GM21529 (cell line): ENCODE data around the gene PSMB3.

Experiments used
- ATAC-seq: cut with Tn5 transposase; IDR thresholded peaks from one replicate; pipeline ENCODE4 v1.9.1; 2021; ENCODE audit not compliant: unreplicated experiment

The PSMB3 gene

DNA sequence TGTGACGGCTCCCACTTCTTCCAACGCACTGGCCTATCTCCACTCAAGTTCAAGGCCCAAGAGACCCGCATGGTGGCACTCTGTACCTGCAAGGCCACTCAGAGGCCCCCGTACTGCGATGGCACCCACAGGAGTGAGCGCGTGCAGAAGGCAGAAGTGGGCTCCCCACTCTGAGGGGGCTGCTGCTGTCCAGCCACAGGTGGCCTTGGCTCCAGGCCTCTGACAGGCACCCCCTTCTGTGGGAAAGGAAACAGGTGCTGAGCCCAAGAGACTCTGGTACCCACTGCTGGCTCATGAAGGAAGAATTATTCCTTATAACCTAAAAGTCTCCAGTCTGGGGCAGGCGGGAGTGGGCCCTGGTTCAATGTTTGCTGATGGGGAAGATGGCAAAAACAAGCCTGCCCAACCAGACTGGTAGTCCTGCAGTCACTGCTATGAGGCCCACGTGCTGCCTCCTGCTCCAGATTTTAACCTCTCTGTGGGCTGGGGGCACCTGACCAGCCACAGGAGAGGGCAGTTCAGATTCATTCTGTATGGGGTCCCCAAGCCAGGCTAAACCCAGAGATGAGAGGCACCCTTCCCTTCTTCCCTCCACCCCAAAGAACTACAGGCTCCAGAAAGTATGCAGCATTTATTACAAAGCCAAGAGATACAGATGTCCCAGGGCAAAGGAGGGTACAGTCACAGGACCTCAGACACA, 19.1 kb upstream of the PSMB3 start:
- ATAC-seq = no peak

DNA sequence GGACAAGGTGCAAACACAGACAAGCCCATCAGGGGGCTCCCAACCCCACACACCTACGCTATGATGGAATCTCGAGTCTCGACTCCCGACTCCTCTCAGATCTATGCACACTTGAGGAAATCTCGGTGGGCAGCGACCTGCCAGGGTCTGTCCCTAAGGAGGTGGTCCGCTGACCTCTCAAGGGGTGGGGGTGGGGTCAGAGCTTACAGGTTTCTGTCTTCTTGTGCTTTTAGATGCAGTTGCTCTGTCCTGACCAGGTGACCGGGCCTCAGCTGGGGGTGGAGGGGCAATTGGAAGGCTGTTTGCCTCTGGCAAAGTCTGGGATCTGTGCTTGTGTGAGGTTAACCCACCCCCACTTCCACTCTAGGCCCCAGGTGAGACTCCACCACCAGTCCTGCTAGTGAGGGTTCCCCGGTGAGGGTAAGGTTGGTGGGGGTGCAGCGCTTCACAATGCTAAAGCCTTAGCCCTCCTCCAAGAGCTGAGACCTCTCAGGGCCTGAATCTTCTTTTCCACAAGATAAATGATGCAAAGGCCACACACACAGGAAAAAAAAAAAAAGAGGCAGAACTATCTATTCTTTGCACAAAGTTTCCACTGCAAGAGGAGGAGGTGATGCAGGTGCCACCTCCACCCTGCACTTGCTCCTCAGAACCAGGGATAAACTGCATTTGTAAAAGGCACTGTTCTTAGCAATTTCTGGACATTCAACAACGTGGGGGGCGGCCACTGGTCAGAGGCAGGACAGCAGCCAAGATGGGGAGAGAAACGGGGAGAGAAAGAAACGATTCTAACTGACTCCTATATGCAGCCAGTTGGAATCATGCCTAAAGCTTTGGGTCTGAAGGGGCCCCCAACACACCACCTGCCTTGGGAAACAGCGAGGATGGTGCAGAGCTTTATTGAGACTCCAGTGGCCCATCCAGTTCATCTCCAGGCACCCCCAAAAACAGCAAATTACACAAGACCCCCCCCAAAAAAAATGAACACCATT, 18.3 kb upstream of the PSMB3 start:
- no peak for ATAC-seq

DNA sequence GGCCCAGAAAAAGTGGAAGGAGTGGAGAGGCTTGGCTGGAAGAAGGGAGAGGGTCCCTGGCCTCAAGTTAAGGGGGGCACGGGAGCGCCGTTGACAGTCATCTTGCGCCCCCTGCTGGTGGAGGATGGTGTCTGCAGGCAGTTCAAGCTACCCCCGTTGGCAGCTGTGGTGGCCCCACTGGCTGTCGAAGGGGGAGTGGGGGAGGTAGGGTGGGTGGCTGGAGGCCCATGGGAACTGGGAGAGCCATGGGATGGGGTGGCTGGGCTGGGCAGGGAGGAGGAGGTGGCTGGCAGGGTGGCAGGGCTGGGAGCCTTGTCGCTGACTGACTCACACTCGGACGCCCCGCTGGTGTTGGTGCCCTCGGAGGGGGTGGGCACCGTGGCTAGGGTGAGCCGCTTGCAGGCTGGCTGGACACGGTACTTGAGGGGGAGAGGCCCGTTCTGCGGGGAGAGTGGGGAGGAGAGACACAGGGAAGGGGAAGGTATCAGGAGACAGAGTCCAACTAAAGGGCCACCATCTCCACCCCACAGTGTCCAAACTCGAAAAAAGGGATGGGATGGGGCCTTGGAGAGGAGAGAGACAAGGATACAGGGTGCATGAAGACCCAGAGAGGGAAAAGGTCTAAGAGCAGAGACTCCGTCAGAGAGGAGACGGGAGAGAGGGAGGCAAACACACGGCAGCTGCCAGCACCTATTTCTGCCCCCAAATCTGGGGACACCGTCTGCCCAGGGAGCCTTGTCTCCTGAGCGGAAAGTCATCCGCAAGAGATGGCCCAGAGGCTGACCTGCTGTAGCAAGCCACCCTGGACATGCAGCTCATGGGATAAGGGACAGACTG, 17.2 kb upstream of the PSMB3 start:
- ATAC-seq = no peak

DNA sequence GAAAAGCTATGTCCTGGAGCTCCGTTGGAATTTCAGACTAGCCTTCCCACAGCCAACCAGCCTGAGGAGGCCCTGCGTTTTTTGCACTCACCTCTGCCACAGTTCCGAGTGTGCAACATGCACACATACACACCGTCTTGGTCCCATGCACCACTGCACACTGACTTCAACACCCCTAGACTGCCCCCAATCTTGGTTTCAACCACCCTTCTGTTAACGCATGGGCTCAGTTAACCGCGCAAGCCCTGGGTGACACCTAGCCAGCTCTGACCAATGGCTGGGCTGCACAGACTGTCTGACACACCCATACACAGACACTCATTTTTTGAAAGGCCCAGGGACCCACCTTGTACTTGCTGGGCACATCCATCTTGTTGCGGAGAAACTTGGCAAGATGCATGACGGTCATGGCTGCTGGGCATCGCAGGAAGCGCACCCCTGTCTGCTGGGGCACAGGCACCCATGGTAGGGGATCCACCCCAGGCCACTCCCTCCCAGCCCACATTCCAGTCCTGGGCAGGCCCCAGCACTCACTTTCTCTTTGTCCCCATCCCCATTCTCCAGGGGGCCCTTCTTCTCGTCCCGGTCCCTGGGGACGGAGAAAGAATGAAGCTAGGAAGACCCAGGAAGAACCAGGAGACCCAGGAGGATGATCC, 14.4 kb upstream of the PSMB3 start:
- no peak for ATAC-seq

DNA sequence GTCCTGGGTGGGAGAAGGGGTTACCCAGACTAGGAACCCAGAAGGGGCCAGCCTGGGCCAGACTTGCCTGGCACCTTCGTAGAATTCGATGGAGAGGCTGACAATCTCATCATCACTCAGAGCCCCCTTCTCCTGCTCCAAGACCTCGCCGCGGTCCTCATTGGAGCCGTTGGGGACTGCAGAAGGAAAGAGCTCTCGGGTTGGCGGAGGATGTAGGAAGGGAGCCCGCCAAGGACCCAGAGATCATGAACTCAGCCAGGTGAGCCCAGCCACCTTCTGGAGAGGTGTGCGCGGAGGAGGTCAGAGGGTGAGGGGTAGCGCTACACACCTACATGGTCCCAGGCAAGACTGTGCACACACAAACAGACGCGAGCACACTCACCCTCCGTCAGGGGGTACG, 13.9 kb upstream of the PSMB3 start:
- ATAC-seq = no peak

DNA sequence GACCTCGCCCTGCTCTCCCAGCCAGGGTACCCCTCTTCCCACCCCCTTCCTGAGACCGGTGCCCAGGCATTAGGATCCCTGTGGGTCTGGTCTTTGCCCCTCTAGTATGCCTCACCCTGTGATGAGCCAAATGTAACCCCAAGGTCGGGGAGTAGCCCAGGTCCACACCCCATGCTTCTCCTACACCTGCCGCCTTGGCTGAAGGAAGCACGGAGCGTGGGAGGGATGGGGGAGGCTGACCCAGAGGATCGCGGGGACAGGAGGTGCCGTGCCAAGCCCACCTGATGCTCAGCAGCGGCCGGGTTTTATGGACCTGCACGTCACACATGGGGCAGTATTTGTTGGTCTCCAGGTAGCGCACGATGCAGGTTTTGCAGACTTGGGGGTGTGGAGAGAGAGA, 13.2 kb upstream of the PSMB3 start:
- no peak for ATAC-seq

DNA sequence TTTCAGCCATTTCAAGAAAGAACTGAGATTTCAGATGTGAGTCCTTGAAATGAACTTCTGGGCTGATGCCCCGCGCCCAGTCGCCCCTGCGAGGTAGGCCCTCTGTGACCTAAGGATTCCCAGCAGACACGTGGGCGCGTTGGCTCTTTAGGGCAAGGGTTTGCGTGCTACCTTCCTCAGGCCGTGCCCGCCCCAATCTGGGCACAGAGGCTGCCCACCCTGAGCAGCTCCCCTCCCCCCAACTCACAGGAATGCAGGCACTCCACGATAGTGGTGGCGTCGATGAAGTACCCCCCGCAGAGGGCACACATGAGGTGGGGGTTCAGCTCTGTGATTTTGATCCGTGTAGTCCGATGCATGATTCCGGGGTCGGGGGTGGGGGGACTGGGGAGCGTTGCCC, 12.5 kb upstream of the PSMB3 start:
- no peak for ATAC-seq

DNA sequence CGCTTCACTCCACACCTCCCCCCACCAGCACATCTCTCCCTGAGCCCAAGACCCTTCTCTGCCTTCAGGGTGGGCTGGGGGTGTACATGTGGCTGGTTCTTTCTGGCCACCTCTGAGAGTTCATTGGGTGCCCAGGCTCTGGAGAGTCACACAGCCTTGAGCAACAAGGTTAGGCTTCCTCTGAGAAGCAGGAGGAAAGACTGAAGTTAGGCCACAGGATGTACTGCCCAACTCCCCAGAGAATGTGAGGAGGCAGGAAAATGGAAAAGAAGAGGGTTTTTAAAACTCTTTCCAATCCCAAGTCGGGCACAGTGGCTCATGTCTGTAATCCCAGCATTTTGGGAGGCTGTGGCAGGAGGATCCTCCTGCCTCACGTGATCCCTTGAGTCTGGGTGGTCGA, 11.7 kb upstream of the PSMB3 start:
- no peak for ATAC-seq

DNA sequence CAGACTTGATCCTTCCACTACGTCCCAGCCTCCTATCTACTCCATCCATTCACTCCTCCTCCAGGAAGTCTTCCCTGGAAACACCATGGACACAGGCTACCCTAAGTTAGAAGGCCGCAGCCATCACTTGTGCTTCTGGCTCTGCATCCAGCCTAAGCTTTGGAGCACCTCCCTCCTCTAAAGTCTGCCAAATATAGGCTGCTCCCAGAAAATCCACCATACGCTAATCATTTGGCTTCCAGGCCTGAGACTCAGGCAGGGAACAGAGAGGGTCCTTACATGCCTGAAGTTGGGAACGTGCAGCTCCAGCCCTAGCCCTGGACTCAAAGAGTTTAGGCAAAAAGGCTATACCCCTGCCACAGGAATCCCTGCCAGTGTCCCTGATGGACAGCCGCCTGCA, 11.1 kb upstream of the PSMB3 start:
- no peak for ATAC-seq

DNA sequence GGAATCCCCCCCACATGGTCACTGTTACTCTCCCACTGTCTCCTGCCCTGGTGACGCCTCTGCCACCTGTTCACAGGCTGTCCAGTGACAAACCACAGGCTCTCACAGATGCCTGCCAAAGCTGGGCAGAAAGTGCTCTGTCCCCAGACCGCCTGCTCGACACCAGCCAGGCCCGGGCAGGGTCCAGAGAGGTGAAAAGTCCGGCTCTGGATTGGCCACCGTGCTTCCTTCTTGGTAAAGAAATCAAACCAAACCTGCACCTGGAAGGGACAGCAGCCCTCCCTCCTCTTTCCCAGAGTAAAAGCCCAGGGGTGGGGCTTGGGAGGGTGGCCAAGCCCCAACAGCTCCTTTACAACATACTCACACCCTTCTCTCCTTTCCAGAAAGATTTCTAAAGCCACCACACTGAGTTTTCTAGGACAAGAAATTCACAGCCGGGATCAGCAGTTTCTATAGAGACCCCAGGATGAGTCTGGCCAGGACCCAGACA, 10.6 kb upstream of the PSMB3 start:
- ATAC-seq = no peak

DNA sequence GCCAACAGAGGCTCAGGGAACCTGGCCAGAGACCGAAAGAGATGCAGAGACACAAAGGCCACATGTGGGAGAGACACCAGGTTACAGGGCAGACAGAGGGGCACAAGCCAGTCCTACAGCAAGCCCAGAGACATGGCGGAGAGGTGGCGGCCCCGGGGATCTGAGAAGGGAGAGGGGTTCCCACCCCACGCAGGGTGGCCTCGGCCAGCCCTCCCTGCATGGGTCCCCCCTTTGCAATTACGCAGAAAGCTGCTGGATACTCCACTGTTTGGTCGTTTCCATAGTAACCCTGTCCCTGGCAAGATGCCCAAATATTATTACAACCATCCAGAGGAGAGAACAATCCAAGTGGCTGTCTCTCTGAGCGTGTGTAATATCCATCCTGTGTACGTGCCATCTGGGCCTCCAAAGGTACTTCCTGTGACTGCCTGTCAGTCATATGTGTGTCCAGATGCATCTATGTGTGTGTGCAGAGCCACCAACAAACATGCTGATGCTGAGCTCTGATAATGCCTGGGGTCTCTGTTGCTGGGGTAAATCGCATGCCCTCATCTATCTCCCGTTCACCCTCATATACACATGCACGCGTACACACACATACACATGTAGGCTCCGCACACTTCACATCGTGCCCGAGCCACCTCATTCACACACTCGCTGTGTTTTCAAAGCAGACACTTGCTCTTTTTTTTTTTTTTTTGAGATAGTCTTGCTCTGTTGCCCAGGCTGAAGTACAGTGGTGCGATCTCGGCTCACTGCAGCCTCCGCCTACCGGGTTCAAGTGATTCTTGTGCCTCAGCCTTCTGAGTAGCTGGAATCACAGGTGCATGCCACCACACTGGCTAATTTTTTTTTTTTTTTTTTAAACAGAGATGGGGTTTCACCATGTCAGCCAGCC, 9.9 kb upstream of the PSMB3 start:
- no peak for ATAC-seq

DNA sequence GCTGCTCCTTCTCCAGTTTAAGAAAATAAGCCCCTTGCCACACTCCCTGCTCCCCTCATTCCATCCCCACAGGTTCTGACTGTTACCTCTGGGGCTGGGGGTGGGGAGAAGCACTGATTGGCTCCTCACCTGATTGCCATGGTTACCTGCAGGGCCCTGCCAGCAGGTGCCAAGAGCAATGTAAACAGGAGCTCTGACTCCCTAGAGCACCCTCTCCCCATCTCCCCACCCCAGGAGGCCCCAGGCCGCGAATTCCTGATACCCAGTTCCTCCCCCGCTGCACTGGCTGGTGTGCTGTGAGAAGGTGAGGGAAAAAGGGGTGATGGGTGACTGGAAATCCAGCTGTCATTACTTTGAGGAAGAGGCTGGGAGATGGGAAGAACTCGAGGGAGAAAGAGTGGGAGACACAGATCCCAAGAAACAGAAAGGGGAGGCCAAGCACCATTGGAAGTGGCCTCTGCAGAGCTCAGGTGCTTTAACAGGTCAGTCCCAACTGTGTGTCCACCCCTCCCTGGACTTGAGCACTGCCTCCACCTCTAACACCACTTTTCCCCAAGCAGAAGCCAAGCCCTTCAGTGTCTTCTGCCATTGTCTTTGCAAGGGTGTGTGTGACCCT, 8.9 kb upstream of the PSMB3 start:
- ATAC-seq = no peak

DNA sequence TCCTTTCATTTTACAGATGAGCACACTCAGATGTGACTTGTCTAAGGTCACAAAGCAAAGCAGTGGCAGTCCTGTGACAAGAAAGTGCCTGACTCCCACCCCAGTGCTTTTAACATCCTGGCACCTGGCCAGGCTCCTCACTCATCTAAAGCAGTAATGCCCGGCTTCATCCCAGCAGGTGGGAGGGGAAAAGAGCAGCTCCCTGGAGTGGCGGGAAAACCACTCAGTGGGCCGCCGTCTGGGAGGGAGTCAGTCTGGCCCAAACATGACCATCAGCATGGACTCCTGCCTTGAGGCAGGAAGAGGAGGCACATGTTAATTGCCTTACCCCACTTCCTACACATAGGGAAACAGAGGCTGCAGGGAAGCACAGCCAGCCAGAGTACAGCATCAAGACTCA, 7.0 kb upstream of the PSMB3 start:
- ATAC-seq = no peak

DNA sequence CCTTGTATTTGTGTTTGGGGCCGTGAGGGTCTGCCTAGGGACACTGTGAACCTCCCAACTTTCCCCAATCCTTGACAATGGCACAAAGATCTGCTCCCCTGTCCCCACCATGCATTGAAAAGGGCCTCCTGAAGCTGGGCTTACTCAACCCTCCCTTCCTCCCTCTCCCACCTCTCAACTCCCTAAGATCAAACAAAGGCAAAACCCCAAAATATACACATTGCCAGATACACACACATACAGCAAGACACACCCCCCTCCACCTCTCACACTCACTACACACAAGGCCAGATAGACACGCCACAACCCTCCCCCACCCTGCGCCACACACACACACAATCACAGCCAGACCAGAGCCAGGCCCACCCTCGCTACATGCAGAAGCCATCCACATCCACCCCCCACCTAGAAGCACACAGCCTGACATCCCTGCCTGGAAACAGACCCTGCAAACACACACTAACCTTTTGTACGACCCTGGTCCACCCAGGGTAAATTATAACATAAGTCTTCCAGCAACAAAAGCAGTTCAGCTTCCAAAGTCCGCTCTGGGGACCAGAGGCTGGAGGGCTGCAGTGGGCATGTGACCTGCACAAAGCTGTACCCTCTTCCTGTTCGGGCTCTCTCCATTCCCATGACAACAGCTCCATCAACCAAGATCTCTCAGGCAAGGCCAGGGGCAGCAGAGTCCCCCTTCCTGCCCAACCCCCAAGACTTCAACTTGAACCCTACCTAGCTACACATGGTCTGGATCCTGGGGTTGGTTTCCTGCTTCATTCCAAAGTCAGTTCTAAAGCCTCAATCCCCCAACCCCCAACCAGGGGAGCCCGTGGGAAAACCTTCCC, 6.3 kb upstream of the PSMB3 start:
- no peak for ATAC-seq

DNA sequence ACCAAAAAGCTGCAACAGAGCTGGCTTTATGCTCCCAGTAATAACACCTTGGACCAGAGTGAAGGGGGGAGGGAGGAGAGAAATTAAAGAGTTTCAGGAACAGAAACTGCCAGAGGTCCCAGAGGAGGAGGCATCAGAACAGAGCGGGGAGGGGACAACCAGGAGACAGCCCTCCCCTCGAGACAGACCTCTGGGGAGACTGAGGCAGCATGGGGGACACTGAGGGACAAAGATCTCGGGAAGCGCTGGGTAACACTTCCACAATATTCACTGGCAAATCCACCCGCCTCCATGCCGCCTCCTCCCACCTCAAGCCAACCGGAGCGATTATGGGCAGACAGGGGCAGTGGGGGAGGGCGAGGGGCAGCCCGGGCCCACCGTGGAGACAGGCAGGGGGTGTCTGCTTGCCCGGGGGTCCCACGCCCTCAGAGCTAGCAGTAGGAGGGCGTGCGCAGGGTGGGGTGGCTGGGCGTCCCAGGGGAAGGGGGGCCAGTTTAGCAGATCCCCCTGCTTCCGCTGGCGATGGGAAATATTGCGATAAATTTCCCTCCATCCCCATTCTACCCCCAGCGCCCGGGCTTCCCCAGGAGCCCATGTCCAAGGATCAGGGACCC, 5.6 kb upstream of the PSMB3 start:
- no peak for ATAC-seq

DNA sequence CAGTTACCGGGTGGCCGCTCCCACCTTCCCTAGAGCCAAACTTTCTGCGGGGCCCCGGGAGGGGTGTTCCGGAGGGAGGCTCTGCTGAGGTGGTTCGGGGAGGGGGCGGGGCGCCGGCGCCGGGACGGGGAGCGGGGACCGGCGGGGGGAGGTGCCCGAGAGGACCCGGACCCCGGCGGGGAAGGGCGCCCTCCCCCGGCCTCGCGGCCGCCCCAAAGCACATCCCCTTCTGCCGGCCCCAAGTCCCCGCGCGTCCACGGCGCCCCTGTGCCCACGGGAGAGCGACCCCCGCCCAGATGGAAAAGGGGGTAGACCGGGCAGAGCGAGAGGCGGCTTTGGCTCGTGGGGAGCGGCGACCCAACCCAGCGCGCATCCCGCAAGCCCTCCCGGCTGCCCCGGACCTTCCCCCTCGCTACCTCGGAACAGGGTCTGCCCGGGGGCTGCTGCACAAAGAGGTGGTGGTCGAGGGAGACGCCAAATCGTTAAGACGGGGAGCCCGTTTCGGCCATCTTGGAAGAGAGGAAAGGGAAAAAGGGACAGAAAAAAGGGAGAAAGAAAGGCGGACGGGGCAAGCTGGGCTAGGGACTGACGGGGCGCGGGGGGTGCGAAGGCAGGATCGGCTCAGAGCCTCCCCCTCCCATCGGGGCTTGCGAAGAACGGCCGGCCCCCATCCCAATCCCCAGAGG, 4.9 kb upstream of the PSMB3 start:
- ATAC-seq = no peak

DNA sequence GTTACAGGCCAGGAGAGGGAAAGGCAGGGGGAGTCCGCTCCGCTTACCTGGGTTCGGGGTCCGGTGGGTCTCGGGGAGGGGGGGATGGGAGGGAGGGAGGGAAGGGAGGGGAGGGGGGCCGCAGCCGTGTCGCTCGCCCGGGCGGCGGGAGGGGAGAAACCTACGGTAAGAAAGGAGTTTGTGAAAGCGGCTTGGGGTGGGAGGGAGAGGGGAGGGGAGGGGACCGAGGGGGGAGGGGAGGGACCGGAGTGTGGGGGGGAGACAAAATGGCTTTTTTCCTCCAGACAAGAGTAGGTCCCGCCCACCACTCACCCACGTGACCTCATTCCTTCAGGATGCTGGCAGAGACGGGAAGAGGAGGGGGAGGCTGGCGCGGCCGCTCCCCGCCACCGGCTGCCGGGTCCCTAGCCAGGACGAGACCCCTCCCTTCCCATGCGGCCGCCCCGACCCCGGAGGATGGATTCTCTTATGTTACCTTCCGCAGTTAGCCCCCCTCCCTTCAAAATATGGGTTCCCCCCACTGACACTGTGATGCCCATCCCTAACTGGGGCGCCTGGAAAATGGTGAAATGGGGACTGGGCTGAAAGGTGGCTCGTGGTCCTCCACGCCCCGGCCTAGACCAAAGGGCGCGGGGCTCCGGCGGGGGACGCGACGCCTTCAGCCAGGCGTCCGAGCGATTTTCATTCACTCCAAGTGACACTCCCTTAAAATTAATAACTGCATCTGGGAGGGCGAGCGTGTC, 4.2 kb upstream of the PSMB3 start, which contains the start of gene PCGF2:
Gene PCGF2 (minus strand): TSS at position 188 of the 743 bp plus-strand sequence. CDS start 7,934 bp downstream, outside the sequence.
- ATAC-seq = no peak
